Stimulated activated memory B cell treated with anti-CD40 and anti-IgM and Interleukin-4, amounts not matched to agents 10 μg/mL and 1 μg/mL and 100 μg/mL, for 72 hours (primary cell): Measurements from ENCODE around the gene UBE3D.
A peak's percentile ranks its signal among the peaks of the same experiment; 100 is the strongest.

ENCODE experiments used
- ATAC-seq: fragments of 150-1000 bp; cut with Tn5 transposase; 2 replicates; pipeline ENCODE4 v1.10.0; 2021
- H3K27ac Mint-ChIP-seq: one replicate; pipeline ENCODE4 v1.8.0; 2022; ENCODE audit warnings: mild to moderate bottlenecking, mixed read lengths
- H3K27me3 Mint-ChIP-seq: one replicate; pipeline ENCODE4 v1.8.0; 2022; ENCODE audit warnings: mixed read lengths
- H3K36me3 Mint-ChIP-seq: one replicate; pipeline ENCODE4 v1.8.0; 2022; ENCODE audit warnings: mixed read lengths
- H3K4me1 Mint-ChIP-seq: one replicate; pipeline ENCODE4 v1.8.0; 2022; ENCODE audit warnings: mixed read lengths
- H3K4me3 Mint-ChIP-seq: one replicate; pipeline ENCODE4 v1.8.0; 2022; ENCODE audit warnings: mild to moderate bottlenecking, moderate library complexity, mixed read lengths
- H3K9me3 Mint-ChIP-seq: one replicate; pipeline ENCODE4 v1.8.0; 2022; ENCODE audit warnings: mixed read lengths

Gene UBE3D

GRCh38 chr6:82891076-82891475 lies 174.6 kb downstream of the UBE3D start:
- no peaks in the 10 kb centered on the region for H3K27me3 Mint-ChIP-seq
- H3K4me3 Mint-ChIP-seq: no peak overlapping the region
- H3K36me3 Mint-ChIP-seq: peaks cover 46% of the 10 kb centered on the region
- no peak overlapping the region for H3K27ac Mint-ChIP-seq
- no peak for ATAC-seq
- H3K9me3 Mint-ChIP-seq: no peaks in the 10 kb centered on the region
- H3K4me1 Mint-ChIP-seq: no peaks in the 10 kb centered on the region

- ATAC-seq: no peak
- Mint-ChIP-seq H3K4me3 (no peak overlapping the region), H3K9me3 (no peaks in the 10 kb centered on the region), H3K27ac (no peak overlapping the region), H3K27me3 (no peaks in the 10 kb centered on the region), H3K4me1 (no peaks in the 10 kb centered on the region), H3K36me3 (peaks cover 43% of the 10 kb centered on the region)
Observed at GRCh38 chr6:82890240-82890639, 175.4 kb downstream of the UBE3D start.

GRCh38 chr6:82889143-82889542 lies 176.5 kb downstream of the UBE3D start:
- H3K36me3 Mint-ChIP-seq: peaks cover 32% of the 10 kb centered on the region
- H3K4me3 Mint-ChIP-seq: no peak overlapping the region
- H3K27ac Mint-ChIP-seq: no peak overlapping the region
- no peaks in the 10 kb centered on the region for H3K9me3 Mint-ChIP-seq
- ATAC-seq: no peak
- H3K27me3 Mint-ChIP-seq: no peaks in the 10 kb centered on the region
- H3K4me1 Mint-ChIP-seq: no peaks in the 10 kb centered on the region

GRCh38 chr6:82882363-82883023 lies 183.1 kb downstream of the UBE3D start:
- H3K27ac Mint-ChIP-seq: no peak overlapping the region
- no peak overlapping the region for H3K4me3 Mint-ChIP-seq
- H3K27me3 Mint-ChIP-seq: no peaks in the 10 kb centered on the region
- H3K9me3 Mint-ChIP-seq: no peaks in the 10 kb centered on the region
- no peak for ATAC-seq
- H3K36me3 Mint-ChIP-seq: no peaks in the 10 kb centered on the region
- H3K4me1 Mint-ChIP-seq: no peaks in the 10 kb centered on the region

GRCh38 chr6:82881519-82881918 lies 184.1 kb downstream of the UBE3D start:
- no peaks in the 10 kb centered on the region for H3K9me3 Mint-ChIP-seq
- no peaks in the 10 kb centered on the region for H3K4me1 Mint-ChIP-seq
- no peak overlapping the region for H3K4me3 Mint-ChIP-seq
- no peak for ATAC-seq
- H3K27me3 Mint-ChIP-seq: no peaks in the 10 kb centered on the region
- no peaks in the 10 kb centered on the region for H3K36me3 Mint-ChIP-seq
- no peak overlapping the region for H3K27ac Mint-ChIP-seq

- H3K4me1 Mint-ChIP-seq: no peaks in the 10 kb centered on the region
- H3K27me3 Mint-ChIP-seq: no peaks in the 10 kb centered on the region
- no peaks in the 10 kb centered on the region for H3K36me3 Mint-ChIP-seq
- no peak for ATAC-seq
- H3K27ac Mint-ChIP-seq: no peak overlapping the region
- no peaks in the 10 kb centered on the region for H3K9me3 Mint-ChIP-seq
- H3K4me3 Mint-ChIP-seq: no peak overlapping the region
Observed at GRCh38 chr6:82878812-82879211, 186.8 kb downstream of the UBE3D start.

GRCh38 chr6:82877213-82878195 lies 188.1 kb downstream of the UBE3D start:
- no peaks in the 10 kb centered on the region for H3K27me3 Mint-ChIP-seq
- no peaks in the 10 kb centered on the region for H3K9me3 Mint-ChIP-seq
- no peak for ATAC-seq
- no peak overlapping the region for H3K27ac Mint-ChIP-seq
- no peaks in the 10 kb centered on the region for H3K36me3 Mint-ChIP-seq
- no peaks in the 10 kb centered on the region for H3K4me1 Mint-ChIP-seq
- H3K4me3 Mint-ChIP-seq: no peak overlapping the region

- no peak for ATAC-seq
- Mint-ChIP-seq H3K36me3 (no peaks in the 10 kb centered on the region), H3K4me1 (no peaks in the 10 kb centered on the region), H3K27me3 (no peaks in the 10 kb centered on the region), H3K4me3 (no peak overlapping the region), H3K9me3 (no peaks in the 10 kb centered on the region), H3K27ac (no peak overlapping the region)
Observed at GRCh38 chr6:82875573-82876185, 190.0 kb downstream of the UBE3D start.

GRCh38 chr6:82874867-82875266 lies 190.8 kb downstream of the UBE3D start:
- no peaks in the 10 kb centered on the region for H3K27me3 Mint-ChIP-seq
- ATAC-seq: no peak

GRCh38 chr6:82872185-82872584 lies 193.5 kb downstream of the UBE3D start:
- Mint-ChIP-seq H3K4me1 (no peaks in the 10 kb centered on the region), H3K9me3 (no peaks in the 10 kb centered on the region), H3K27me3 (no peaks in the 10 kb centered on the region), H3K27ac (no peak overlapping the region), H3K36me3 (no peaks in the 10 kb centered on the region), H3K4me3 (no peak overlapping the region)
- ATAC-seq: no peak

More at GRCh38 chr6:82874867-82875266, 190.8 kb downstream of the UBE3D start:
- no peak overlapping the region for H3K4me3 Mint-ChIP-seq
- H3K36me3 Mint-ChIP-seq: no peaks in the 10 kb centered on the region
- no peaks in the 10 kb centered on the region for H3K9me3 Mint-ChIP-seq
- no peak overlapping the region for H3K27ac Mint-ChIP-seq
- H3K4me1 Mint-ChIP-seq: no peaks in the 10 kb centered on the region

GRCh38 chr6:82870582-82871172 lies 195.0 kb downstream of the UBE3D start:
- no peak for ATAC-seq
- Mint-ChIP-seq H3K36me3 (no peaks in the 10 kb centered on the region), H3K27ac (no peak overlapping the region), H3K4me3 (no peak overlapping the region), H3K4me1 (no peaks in the 10 kb centered on the region), H3K9me3 (no peaks in the 10 kb centered on the region), H3K27me3 (no peaks in the 10 kb centered on the region)

GRCh38 chr6:82869493-82869892 lies 196.1 kb downstream of the UBE3D start:
- no peaks in the 10 kb centered on the region for H3K9me3 Mint-ChIP-seq
- H3K4me3 Mint-ChIP-seq: no peak overlapping the region

GRCh38 chr6:82867946-82868345 lies 197.7 kb downstream of the UBE3D start:
- no peaks in the 10 kb centered on the region for H3K4me1 Mint-ChIP-seq
- ATAC-seq: peak; percentile 18
- no peak overlapping the region for H3K27ac Mint-ChIP-seq
- H3K4me3 Mint-ChIP-seq: no peak overlapping the region
- H3K27me3 Mint-ChIP-seq: no peaks in the 10 kb centered on the region
- H3K9me3 Mint-ChIP-seq: peaks cover 3% of the 10 kb centered on the region
- H3K36me3 Mint-ChIP-seq: no peaks in the 10 kb centered on the region

More at GRCh38 chr6:82869493-82869892, 196.1 kb downstream of the UBE3D start:
- no peak overlapping the region for H3K27ac Mint-ChIP-seq
- H3K36me3 Mint-ChIP-seq: no peaks in the 10 kb centered on the region
- no peaks in the 10 kb centered on the region for H3K4me1 Mint-ChIP-seq
- H3K27me3 Mint-ChIP-seq: no peaks in the 10 kb centered on the region
- no peak for ATAC-seq

GRCh38 chr6:82866446-82866845 lies 199.2 kb downstream of the UBE3D start:
- no peak for ATAC-seq
- H3K4me1 Mint-ChIP-seq: no peaks in the 10 kb centered on the region
- no peak overlapping the region for H3K27ac Mint-ChIP-seq
- no peak overlapping the region for H3K4me3 Mint-ChIP-seq
- no peaks in the 10 kb centered on the region for H3K27me3 Mint-ChIP-seq
- H3K9me3 Mint-ChIP-seq: peaks cover 3% of the 10 kb centered on the region
- no peaks in the 10 kb centered on the region for H3K36me3 Mint-ChIP-seq

- no peak overlapping the region for H3K27ac Mint-ChIP-seq
- H3K36me3 Mint-ChIP-seq: no peaks in the 10 kb centered on the region
- ATAC-seq: no peak
- peaks cover 3% of the 10 kb centered on the region for H3K9me3 Mint-ChIP-seq
- H3K4me1 Mint-ChIP-seq: no peaks in the 10 kb centered on the region
- no peak overlapping the region for H3K4me3 Mint-ChIP-seq
- H3K27me3 Mint-ChIP-seq: no peaks in the 10 kb centered on the region
Observed at GRCh38 chr6:82865461-82865860, 200.2 kb downstream of the UBE3D start.
